Panc1 (cell line): ENCODE measurements around the gene KIF17. TPM values are rescaled to one million over a fixed set of nuclear protein-coding genes. Genes with fewer than 3 reads are reported as not detected.

ENCODE experiments used
- ATAC-seq: fragments of 200-7000 bp; cut with Tn5 transposase; 2 replicates; pipeline ENCODE4 v1.9.1; 2020; ENCODE audit warnings: mild to moderate bottlenecking, moderate library complexity
- BruUV-seq: library from RNA; stranded (reverse); fragments of 400-500 nt; replicated peaks from 2 replicates; lab custom pipeline; 2021; lab: Mats Ljungman, UMichigan
- CTCF ChIA-PET: fragments of 300-600 bp; sonication (Branson Sonifier 250); formaldehyde crosslinking; loops from one replicate; lab custom pipeline; 2022; ENCODE audit warnings: antibody characterized with exemption; lab: Charles Lee
- POLR2A ChIA-PET: fragments of 300-600 bp; sonication (Branson Sonifier 250); formaldehyde crosslinking; loops from one replicate; lab custom pipeline; 2022; ENCODE audit warnings: antibody characterized with exemption; lab: Charles Lee
- DNase-seq: peaks from one replicate; pipeline ENCODE4 v3.0.0-alpha.2; 2010; ENCODE audit warnings: low read depth, low spot score
- H3K27ac ChIP-seq: 2 replicates; pipeline ENCODE4 v1.5.1; 2011; ENCODE audit warnings: mild to moderate bottlenecking, low read length, inconsistent platforms
- H3K27me3 ChIP-seq: fragments of 200-500 bp; sonication (Bioruptor generic); 2 replicates; pipeline ENCODE4 v1.6.0; 2014; ENCODE audit warnings: low read length, inconsistent platforms; ENCODE audit not compliant: control insufficient read depth, insufficient read depth
- H3K36me3 ChIP-seq: fragments of 200-500 bp; sonication (Bioruptor generic); 2 replicates; pipeline ENCODE4 v1.5.1; 2014; ENCODE audit warnings: inconsistent platforms, mild to moderate bottlenecking, low read length, moderate library complexity; ENCODE audit not compliant: control insufficient read depth, insufficient read depth
- H3K4me1 ChIP-seq: 2 replicates; pipeline ENCODE4 v1.5.1; 2011; ENCODE audit warnings: inconsistent platforms, mild to moderate bottlenecking, low read length, moderate library complexity; ENCODE audit not compliant: control insufficient read depth, insufficient read depth
- H3K4me3 ChIP-seq, 2 experiments: 2 replicates each; pipeline ENCODE4 v1.5.1; 2011 to 2012; ENCODE audit warnings: low read depth in 2 of 2, low read length in 2 of 2, mild to moderate bottlenecking in 2 of 2, inconsistent platforms in 1 of 2, moderate library complexity in 1 of 2
- H3K9me3 ChIP-seq: fragments of 200-500 bp; sonication (Bioruptor generic); 2 replicates; pipeline ENCODE4 v1.5.1; 2014; ENCODE audit warnings: low read depth, mild to moderate bottlenecking, inconsistent platforms, low read length, moderate library complexity; ENCODE audit not compliant: control insufficient read depth, insufficient read depth
- CTCF ChIP-seq: fragments of 450-650 bp; IDR thresholded peaks from 2 replicates; pipeline ENCODE4 v1.5.1; 2017; ENCODE audit warnings: mild to moderate bottlenecking
- POLR2AphosphoS5 ChIP-seq: IDR thresholded peaks from 2 replicates; pipeline ENCODE4 v1.6.1; 2012; ENCODE audit warnings: mild to moderate bottlenecking, low read depth, low read length, moderate library complexity
- REST ChIP-seq, 2 experiments: IDR thresholded peaks; 2 replicates each; pipeline ENCODE4 v1.6.1; 2011 to 2012; ENCODE audit warnings: low read depth in 2 of 2, control low read depth in 1 of 2, low read length in 1 of 2, mild to moderate bottlenecking in 1 of 2, moderate library complexity in 1 of 2; ENCODE audit not compliant: insufficient read depth in 1 of 2
- SIN3A ChIP-seq: IDR thresholded peaks from 2 replicates; pipeline ENCODE4 v1.6.1; 2012; ENCODE audit warnings: low read depth, mild to moderate bottlenecking, low read length, moderate library complexity, borderline replicate concordance; ENCODE audit not compliant: insufficient read depth
- TCF7L2 ChIP-seq: IDR thresholded peaks from 2 replicates; pipeline ENCODE4 v1.6.1; 2011; ENCODE audit warnings: mild to moderate bottlenecking, low read depth, low read length, inconsistent platforms
- in situ Hi-C: cut with HindIII; loops from 2 replicates; pipeline ENCODE4 v1.10.0; 2016; ENCODE audit warnings: low sequenced_read_pairs, low pct_unique_long_range_greater_than_20kb
- intact Hi-C: fragments of 100-400 bp; cut with micrococcal nuclease; formaldehyde crosslinking; loops from one replicate; pipeline ENCODE4 v1.10.0; 2022; ENCODE audit not compliant: unreplicated experiment
- total RNA-seq: library from RNA; stranded (reverse); gene quantifications from one replicate; pipeline ENCODE4 v1.2.1, GENCODE V29; 2021; ENCODE audit not compliant: unreplicated experiment

KIF17 gene
- total RNA-seq, 1 experiment from 2014 or later = 3.9 TPM

- TF ChIP-seq REST (IDR thresholded peaks at IDR 0.05; ENCODE audit: insufficient read depth in 1 of 2, low read depth in 2 of 2, low read length in 1 of 2) = no peak
- no peak for TF ChIP-seq TCF7L2
- TF ChIP-seq CTCF = no peak
- no peak for TF ChIP-seq POLR2AphosphoS5
- TF ChIP-seq SIN3A = no peak
- in situ Hi-C loops = no loop called here
- ChIA-PET POLR2A (no interaction called here), CTCF (no interaction called here)
- Histone ChIP-seq H3K4me1 (peaks cover 42% of the 10 kb centered on the region), H3K27me3 (no peaks in the 10 kb centered on the region), H3K4me3 (no peak overlapping the region), H3K9me3 (no peaks in the 10 kb centered on the region), H3K36me3 (no peaks in the 10 kb centered on the region), H3K27ac (no peak overlapping the region; the same call in 1 of the 2 replicates)
- intact Hi-C loops = no loop called here
- no peak for DNase-seq
- no peak for ATAC-seq
- BruUV-seq = no TSS peak
Observed at GRCh38 chr1:20616847-20617487, 100.8 kb downstream of the KIF17 start.

GRCh38 chr1:20615946-20616846 is 101.6 kb downstream of the KIF17 start:
- ATAC-seq = no peak
- DNase-seq = no peak
- in situ Hi-C loops = no loop called here
- POLR2A ChIA-PET = no interaction called here
- no TSS peak for BruUV-seq
- Histone ChIP-seq H3K9me3 (no peaks in the 10 kb centered on the region), H3K4me1 (peaks cover 43% of the 10 kb centered on the region), H3K4me3 (no peak overlapping the region), H3K36me3 (no peaks in the 10 kb centered on the region), H3K27me3 (no peaks in the 10 kb centered on the region), H3K27ac (peak overlapping the region; percentile 8; the same call in 1 of the 2 replicates)
- CTCF ChIA-PET = no interaction called here
- TF ChIP-seq POLR2AphosphoS5 (no peak), REST (IDR thresholded peaks at IDR 0.05; ENCODE audit: insufficient read depth in 1 of 2, low read depth in 2 of 2, low read length in 1 of 2) (no peak), SIN3A (no peak), CTCF (no peak), TCF7L2 (no peak)
- intact Hi-C loops = no loop called here
